Left lung (tissue), 10 donors: Measurements from ENCODE around the gene AGTRAP. TPM values are rescaled to one million over a fixed set of nuclear protein-coding genes. Genes with fewer than 3 reads are reported as not detected.

ENCODE experiments used
- ATAC-seq: fragments of 200-7000 bp; cut with Tn5 transposase; one replicate; pipeline ENCODE4 v1.9.1; 2020; ENCODE audit warnings: moderate library complexity
- DNase-seq, 4 donors: peaks; one replicate each; pipeline ENCODE4 v3.0.0-alpha.2; 2013 to 2020
- H3K27ac ChIP-seq, 2 donors: fragments of 200-600 bp; sonication (generic) in 1 of 2; one replicate each; pipeline versions ENCODE4 v1.5.0 to v1.8.0; 2020 to 2021
- H3K27me3 ChIP-seq, 2 donors: fragments of 200-600 bp; sonication (generic) in 1 of 2; one replicate each; pipeline versions ENCODE4 v1.5.0 to v1.8.0; 2020 to 2021
- H3K36me3 ChIP-seq, 2 donors: fragments of 200-600 bp; sonication (generic) in 1 of 2; one replicate each; pipeline versions ENCODE4 v1.5.0 to v1.8.0; 2020 to 2021
- H3K4me1 ChIP-seq, 2 donors: fragments of 200-600 bp; one replicate each; pipeline ENCODE4 v1.8.0; 2021
- H3K4me3 ChIP-seq, 2 donors: fragments of 200-600 bp; sonication (generic) in 1 of 2; one replicate each; pipeline versions ENCODE4 v1.5.0 to v1.8.0; 2020 to 2021; ENCODE audit warnings: mild to moderate bottlenecking in 1 of 2
- H3K9me3 ChIP-seq, 2 donors: fragments of 200-600 bp; sonication (generic) in 1 of 2; one replicate each; pipeline versions ENCODE4 v1.5.0 to v1.8.0; 2020 to 2021
- CTCF ChIP-seq, 2 donors: fragments of 200-600 bp; sonication (generic) in 1 of 2; IDR thresholded peaks; one replicate each; pipeline versions ENCODE4 v1.5.0 to v1.8.0; 2021; ENCODE audit warnings: antibody characterized with exemption in 2 of 2
- intact Hi-C, 2 donors: fragments of 100-400 bp; cut with DNase I; formaldehyde crosslinking; loops; one replicate each; pipeline versions ENCODE4 v1.11.2 to v1.14.2; 2022
- polyA plus RNA-seq, 6 donors: library from polyadenylated mRNA; unstranded; fragments of 120-200 nt; gene quantifications; one replicate each; pipeline ENCODE4 v1.2.1, GENCODE V29; 2013; ENCODE audit not compliant: insufficient read length in 6 of 6
- total RNA-seq, 2 donors: library from RNA; stranded (reverse); fragmentation: NEBNext Ultra II Directional; extraction: Animal tissue kit (Norgen Biotek cat#: 25700); gene quantifications; one replicate each; pipeline ENCODE4 v1.2.1, GENCODE V29; 2021
- donor health status: DM: no; HTN: yes; CAD: no.
- donor health status: DM: no; HTN: no; CAD: no.

The AGTRAP gene
- total and polyA plus RNA-seq, 8 donors, result 24.7 to 95.8 (median 28.3) TPM

DNA sequence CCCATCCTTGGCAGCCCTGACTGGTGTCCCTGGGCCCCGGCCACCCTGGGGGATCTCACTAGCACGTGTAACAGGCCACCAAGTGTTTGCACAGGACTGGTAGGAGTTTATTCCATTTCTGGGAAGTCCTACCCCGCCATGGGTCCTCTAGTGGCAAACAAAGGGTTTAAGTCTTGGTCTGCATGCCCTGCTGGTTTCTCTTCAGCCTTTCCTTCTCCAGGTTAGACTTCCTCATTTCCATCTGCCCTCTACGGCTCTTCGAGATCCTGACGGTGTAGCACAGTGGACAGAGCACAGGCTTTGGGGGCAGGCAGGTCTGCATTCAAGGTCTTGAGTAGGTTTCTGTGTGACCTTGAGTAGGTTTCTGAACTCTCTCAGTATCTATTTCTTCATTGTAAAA, 2.8 kb downstream of the AGTRAP start:
- no peaks in the 10 kb centered on the region for H3K9me3 ChIP-seq
- TF ChIP-seq CTCF (IDR thresholded peaks at IDR 0.05), result no peak
- H3K36me3 ChIP-seq, result peaks cover 0 to under 1% of the 10 kb centered on the region in 2 donors
- ATAC-seq, result no peak
- peaks cover 11 to 76% of the 10 kb centered on the region in 2 donors for H3K4me1 ChIP-seq
- H3K27me3 ChIP-seq, result no peaks in the 10 kb centered on the region
- H3K27ac ChIP-seq, result peak overlapping the region in 1 of 2 donors; percentile 98
- intact Hi-C loops, result no loop called here
- no peak for DNase-seq
- peak overlapping the region in 1 of 2 donors; percentile 75 for H3K4me3 ChIP-seq

DNA sequence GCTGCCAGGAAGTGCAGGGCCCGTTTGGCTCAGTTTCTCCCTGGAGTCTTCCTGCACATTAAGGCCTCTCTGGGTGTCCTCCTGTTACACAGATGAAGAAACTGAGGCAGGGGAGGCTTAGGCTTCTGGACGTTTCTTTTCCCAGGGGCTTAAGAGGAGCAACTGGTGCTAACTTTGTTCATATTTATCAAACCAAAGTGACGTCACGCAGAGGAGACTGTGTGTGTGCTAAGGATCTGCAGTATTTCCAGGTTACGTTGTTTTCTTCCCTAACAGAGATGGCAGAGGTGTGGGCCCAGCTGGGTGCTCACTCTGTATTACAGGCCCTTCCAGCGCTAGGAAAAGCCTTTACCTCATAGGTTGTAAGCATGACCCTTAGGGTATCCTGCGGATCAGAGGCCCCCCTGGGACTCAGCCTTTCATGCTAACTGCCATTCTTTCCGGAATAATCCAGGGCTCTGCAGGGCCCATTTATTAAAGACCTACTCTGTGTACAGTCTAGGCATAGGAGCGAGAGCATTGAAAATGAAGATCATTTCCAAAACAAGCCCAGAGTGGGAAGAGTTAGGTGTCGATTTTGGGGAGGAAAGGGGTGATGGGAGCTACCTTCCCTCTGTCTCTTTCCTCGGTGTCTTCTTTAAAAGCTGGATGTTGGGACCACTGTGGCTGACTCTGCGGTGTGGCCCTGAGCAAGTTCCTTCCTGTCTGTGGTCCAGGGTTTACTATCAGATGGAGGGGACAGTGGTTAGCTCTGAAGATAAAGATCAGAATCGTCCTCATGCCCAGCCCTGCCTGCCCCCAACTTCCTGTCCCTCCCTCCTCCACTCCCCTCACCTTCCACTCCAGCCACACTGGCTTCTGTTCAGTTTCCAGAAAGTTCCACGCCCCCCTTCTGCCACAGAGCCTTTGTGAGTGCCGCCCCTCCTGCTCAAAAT, 4.6 kb downstream of the AGTRAP start:
- no peak overlapping the region for H3K4me3 ChIP-seq
- no peaks in the 10 kb centered on the region for H3K9me3 ChIP-seq
- H3K27me3 ChIP-seq, result no peaks in the 10 kb centered on the region
- ATAC-seq, result no peak
- peaks cover 0 to 13% of the 10 kb centered on the region in 2 donors for H3K36me3 ChIP-seq
- H3K27ac ChIP-seq, result peak overlapping the region in 1 of 2 donors; percentile 98
- DNase-seq, result no peak
- intact Hi-C loops, result no loop called here
- peaks cover 11 to 73% of the 10 kb centered on the region in 2 donors for H3K4me1 ChIP-seq
- no peak for TF ChIP-seq CTCF (IDR thresholded peaks at IDR 0.05)

DNA sequence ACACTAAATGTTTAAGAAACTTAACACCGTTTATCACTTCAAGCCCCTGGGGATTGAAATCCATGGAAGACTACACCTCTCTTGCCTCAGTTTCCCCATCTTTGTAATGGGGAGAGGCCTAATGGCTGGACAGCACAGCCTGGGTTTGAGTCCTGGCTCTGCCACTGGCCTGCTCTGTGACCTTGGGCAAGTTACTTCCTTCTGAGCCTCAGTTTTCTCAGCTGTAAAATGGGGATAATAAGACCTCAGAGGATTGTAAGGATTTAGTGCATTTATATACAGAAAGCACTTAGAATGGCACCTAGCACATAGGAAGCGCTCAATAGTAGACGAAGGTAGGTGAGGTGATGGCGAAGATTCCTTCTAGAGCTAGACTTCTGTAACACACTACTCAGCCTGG, 5.5 kb downstream of the AGTRAP start:
- H3K9me3 ChIP-seq, result no peaks in the 10 kb centered on the region
- no peak overlapping the region for H3K4me3 ChIP-seq
- ATAC-seq (no peak), DNase-seq (no peak)
- TF ChIP-seq CTCF (IDR thresholded peaks at IDR 0.05), result no peak
- H3K4me1 ChIP-seq, result peaks cover 11 to 79% of the 10 kb centered on the region in 2 donors
- H3K27ac ChIP-seq, result peak overlapping the region in 1 of 2 donors; percentile 98
- H3K36me3 ChIP-seq, result peaks cover 0 to 23% of the 10 kb centered on the region in 2 donors
- intact Hi-C loops, result no loop called here
- H3K27me3 ChIP-seq, result no peaks in the 10 kb centered on the region

DNA sequence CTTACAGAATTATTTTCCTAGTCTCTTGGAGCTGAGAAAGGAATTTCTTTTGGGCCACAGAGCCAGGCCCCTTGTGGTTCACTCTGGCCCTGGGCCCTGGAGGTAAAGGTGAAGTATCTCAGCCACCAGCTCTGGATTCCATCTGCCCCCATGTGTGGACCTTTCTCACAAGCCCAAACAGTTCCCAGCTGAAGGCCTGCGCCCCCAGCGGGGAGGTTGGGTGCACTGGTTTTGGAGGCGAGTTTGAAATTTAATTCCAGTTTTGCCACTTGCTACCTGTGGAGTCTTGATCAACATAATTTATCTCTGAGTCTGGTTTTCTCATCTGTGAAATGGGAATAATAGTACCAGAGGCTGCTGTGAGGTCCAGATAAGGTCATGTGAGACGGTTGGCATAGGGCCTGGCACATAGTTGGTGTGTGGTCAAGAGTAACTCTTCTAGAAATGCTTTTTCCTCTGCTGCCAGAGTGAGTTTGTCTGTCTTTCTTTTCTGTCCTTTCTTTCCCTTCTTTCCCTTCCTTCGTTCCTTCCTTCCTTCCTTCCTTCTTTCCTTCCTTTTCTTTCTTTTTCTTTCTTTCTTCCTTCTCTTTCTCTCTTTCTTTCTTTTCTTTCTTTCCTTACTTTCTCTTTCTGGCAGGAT, 6.1 kb downstream of the AGTRAP start:
- Histone ChIP-seq H3K4me1 (peaks cover 7 to 80% of the 10 kb centered on the region in 2 donors), H3K9me3 (no peaks in the 10 kb centered on the region), H3K27ac (peak overlapping the region in 1 of 2 donors; percentile 63), H3K36me3 (peaks cover 0 to 28% of the 10 kb centered on the region in 2 donors), H3K27me3 (no peaks in the 10 kb centered on the region), H3K4me3 (no peak overlapping the region)
- intact Hi-C loops, result no loop called here
- DNase-seq (no peak), ATAC-seq (no peak)
- TF ChIP-seq CTCF (IDR thresholded peaks at IDR 0.05), result no peak

DNA sequence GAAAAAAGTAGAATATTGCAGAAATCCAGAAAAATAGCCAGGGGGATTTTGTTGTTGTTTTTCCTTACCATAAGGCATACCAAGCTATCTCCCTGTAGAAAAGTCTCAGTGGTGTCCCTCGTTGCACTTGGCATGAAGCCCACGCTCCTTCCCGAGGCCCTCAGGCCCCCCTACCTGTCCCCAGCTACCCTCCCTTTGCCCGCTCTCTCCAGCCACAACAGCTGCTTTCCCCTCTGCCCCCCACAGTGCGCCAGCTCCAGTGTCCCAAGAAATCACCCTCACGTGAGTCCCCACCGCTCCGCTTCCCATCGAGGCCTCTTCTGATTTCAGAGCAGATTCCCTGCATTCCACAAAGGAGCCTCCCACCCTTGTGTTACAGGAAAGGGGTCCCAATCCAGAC, 8.4 kb downstream of the AGTRAP start:
- H3K4me1 ChIP-seq, result peaks cover 0 to 73% of the 10 kb centered on the region in 2 donors
- DNase-seq (no peak), ATAC-seq (no peak)
- no peak overlapping the region for H3K27ac ChIP-seq
- H3K4me3 ChIP-seq, result no peak overlapping the region
- no peaks in the 10 kb centered on the region for H3K9me3 ChIP-seq
- intact Hi-C loops, result no loop called here
- H3K27me3 ChIP-seq, result no peaks in the 10 kb centered on the region
- H3K36me3 ChIP-seq, result peaks cover 0 to 51% of the 10 kb centered on the region in 2 donors
- no peak for TF ChIP-seq CTCF (IDR thresholded peaks at IDR 0.05)
